Right lobe of liver (tissue), 6 donors: ENCODE data around the gene AGBL5. TPM values are rescaled to one million over a fixed set of nuclear protein-coding genes. Genes with fewer than 3 reads are reported as not detected.

ENCODE experiments used
- ATAC-seq, 4 donors: fragments of 200-7000 bp; cut with Tn5 transposase; one replicate each; pipeline ENCODE4 v1.9.1; 2020; ENCODE audit warnings: mild to moderate bottlenecking in 4 of 4, moderate library complexity in 4 of 4
- DNase-seq, 3 donors: peaks; one replicate each; pipeline ENCODE4 v3.0.0-alpha.2; 2020
- H3K27ac ChIP-seq, 3 donors: fragments of 200-600 bp; one replicate each; pipeline ENCODE4 v1.8.0; 2022
- H3K27me3 ChIP-seq, 2 donors: fragments of 200-600 bp; one replicate each; pipeline ENCODE4 v1.8.0; 2022
- H3K36me3 ChIP-seq, 4 donors: fragments of 200-600 bp; sonication (generic) in 1 of 4; one replicate each; pipeline versions ENCODE4 v1.5.1 to v1.8.0; 2017 to 2022; ENCODE audit warnings: control low read depth in 1 of 4
- H3K4me1 ChIP-seq, 4 donors: fragments of 200-600 bp; sonication (generic) in 1 of 4; one replicate each; pipeline versions ENCODE4 v1.5.1 to v1.8.0; 2017 to 2022; ENCODE audit warnings: control low read depth in 1 of 4
- H3K4me3 ChIP-seq, 3 donors: fragments of 200-600 bp; one replicate each; pipeline ENCODE4 v1.8.0; 2022
- H3K9me3 ChIP-seq, 4 donors: fragments of 200-600 bp; sonication (generic) in 1 of 4; one replicate each; pipeline versions ENCODE4 v1.5.1 to v1.8.0; 2017 to 2022; ENCODE audit warnings: control low read depth in 1 of 4
- CTCF ChIP-seq, 4 donors: fragments of 200-600 bp in 3 of 4; fragments of 450-650 bp in 1 of 4; IDR thresholded peaks; one replicate each; pipeline versions ENCODE4 v1.5.1 to v1.8.0; 2016 to 2022; ENCODE audit warnings: antibody characterized with exemption in 4 of 4, mild to moderate bottlenecking in 2 of 4
- POLR2A ChIP-seq: fragments of 450-650 bp; IDR thresholded peaks from one replicate; pipeline ENCODE4 v1.6.1; 2017; ENCODE audit warnings: antibody characterized with exemption, mild to moderate bottlenecking
- WGBS: methylation state at CpG from one replicate; pipeline ENCODE4 v1.1.6; 2018; ENCODE audit warnings: low coverage, low lambda C conversion rate; ENCODE audit not compliant: insufficient coverage; ENCODE audit errors: missing lambda C conversion rate; 5-methylcytosine and 5-hydroxymethylcytosine counted together
- intact Hi-C, 2 donors: fragments of 100-400 bp; cut with DNase I; formaldehyde crosslinking; loops; one replicate each; pipeline versions ENCODE4 v1.11.2 to v1.14.1; 2022
- total RNA-seq, 6 experiments: library from RNA; depleted of rRNA in 2 of 6; stranded (reverse); fragments of >200 nt in 2 of 6; fragmentation: NEBNext Ultra II Directional in 3 of 6; extraction: Animal tissue kit (Norgen Biotek cat#: 25700) in 3 of 6; gene quantifications; one replicate each; pipeline versions ENCODE4 v1.1.0 to v1.2.4, GENCODE V29; 2016 to 2023
- donor health status: DM: no; HTN: yes; CAD: no.
- donor health status: DM: no; HTN: no; CAD: no.
- donor health status: DM: no; HTN: no; CAD: no.
- donor health status: DM: no; HTN: yes; CAD: no.
- donor health status: DM: no; HTN: yes; CAD: no.

Gene AGBL5
- total RNA-seq, 6 experiments from 2014 or later: 3.9 to 7.4 (median 6.4) TPM

- TF ChIP-seq CTCF (IDR thresholded peaks at IDR 0.05) (no peak), POLR2A (no peak)
- ATAC-seq: peak; percentile 28 to 41 (median 31)
- Histone ChIP-seq H3K27me3 (no peaks in the 10 kb centered on the region), H3K4me3 (no peak overlapping the region), H3K4me1 (peaks cover 0 to 49% (median 30%) of the 10 kb centered on the region in 4 donors), H3K27ac (peak overlapping the region in 1 of 3 donors; percentile 53), H3K36me3 (peaks cover 0 to 24% (median 9%) of the 10 kb centered on the region in 4 donors), H3K9me3 (no peaks in the 10 kb centered on the region)
- WGBS: 64% methylated on average over 8 of the region's 11 CpGs
- DNase-seq: no peak
- intact Hi-C loops: loop anchor here in 1 of 2 donors (10.0 kb wide), 2 partner anchors 63 to 177 kb away; partner anchors contain the start of genes DPYSL5 and KHK
Observed at GRCh38 chr2:27021253-27022049, 30.0 kb upstream of the AGBL5 start.

- Histone ChIP-seq H3K4me3 (no peak overlapping the region), H3K27me3 (no peaks in the 10 kb centered on the region), H3K4me1 (peaks cover 0 to 27% (median 17%) of the 10 kb centered on the region in 4 donors), H3K9me3 (no peaks in the 10 kb centered on the region), H3K36me3 (peaks cover 0 to 25% (median 9%) of the 10 kb centered on the region in 4 donors), H3K27ac (no peak overlapping the region)
- WGBS: 95% methylated on average over 4 of the region's 7 CpGs
- TF ChIP-seq POLR2A (no peak), CTCF (IDR thresholded peaks at IDR 0.05) (no peak)
- intact Hi-C loops: loop anchor here in 1 of 2 donors (10.0 kb wide), 2 partner anchors 61 to 179 kb away; partner anchors contain the start of genes DPYSL5 and KHK
- ATAC-seq (no peak), DNase-seq (no peak)
Observed at GRCh38 chr2:27023740-27024139, 27.7 kb upstream of the AGBL5 start.

GRCh38 chr2:27024188-27024587, 27.3 kb upstream of the AGBL5 start:
- Histone ChIP-seq H3K36me3 (peaks cover 0 to 25% (median 9%) of the 10 kb centered on the region in 4 donors), H3K9me3 (no peaks in the 10 kb centered on the region), H3K4me1 (peaks cover 0 to 26% (median 16%) of the 10 kb centered on the region in 4 donors), H3K27ac (no peak overlapping the region), H3K4me3 (no peak overlapping the region), H3K27me3 (no peaks in the 10 kb centered on the region)
- ATAC-seq (no peak), DNase-seq (no peak)
- 100% methylated on average over 4 of the region's 18 CpGs for WGBS
- TF ChIP-seq CTCF (IDR thresholded peaks at IDR 0.05): no peak
- no peak for TF ChIP-seq POLR2A
- intact Hi-C loops: loop anchor here in 1 of 2 donors (10.0 kb wide), 2 partner anchors 61 to 179 kb away; partner anchors contain the start of genes DPYSL5 and KHK

GRCh38 chr2:27024812-27025211, 26.7 kb upstream of the AGBL5 start:
- Histone ChIP-seq H3K4me1 (peaks cover 0 to 21% (median 14%) of the 10 kb centered on the region in 4 donors), H3K27me3 (no peaks in the 10 kb centered on the region), H3K27ac (no peak overlapping the region), H3K9me3 (no peaks in the 10 kb centered on the region), H3K36me3 (peaks cover 0 to 25% (median 9%) of the 10 kb centered on the region in 4 donors), H3K4me3 (no peak overlapping the region)
- ATAC-seq (no peak), DNase-seq (no peak)
- WGBS: 100% methylated on average over 5 of the region's 12 CpGs
- TF ChIP-seq CTCF (IDR thresholded peaks at IDR 0.05) (peak in 1 of 4 donors; percentile 9), POLR2A (no peak)
- intact Hi-C loops: loop anchor here in 1 of 2 donors (10.0 kb wide), 2 partner anchors 60 to 180 kb away; partner anchors contain the start of genes DPYSL5 and KHK
